Osteocyte (in vitro differentiated cells): ENCODE data around the gene PTPRN2. TPM values are rescaled to one million over a fixed set of nuclear protein-coding genes. Genes with fewer than 3 reads are reported as not detected.

ENCODE experiments used
- DNase-seq: peaks from one replicate; pipeline ENCODE4 v3.0.0; 2021; ENCODE audit warnings: mixed read lengths; ENCODE audit not compliant: unreplicated experiment; ENCODE audit errors: extremely low spot score
- H3K27ac Mint-ChIP-seq: one replicate; pipeline ENCODE4 v1.8.0; 2021; ENCODE audit warnings: mild to moderate bottlenecking, mixed read lengths; ENCODE audit not compliant: unreplicated experiment
- H3K27me3 Mint-ChIP-seq: one replicate; pipeline ENCODE4 v1.8.0; 2021; ENCODE audit warnings: mixed read lengths; ENCODE audit not compliant: unreplicated experiment
- H3K36me3 Mint-ChIP-seq: one replicate; pipeline ENCODE4 v1.8.0; 2021; ENCODE audit warnings: mixed read lengths; ENCODE audit not compliant: unreplicated experiment
- H3K4me1 Mint-ChIP-seq: one replicate; pipeline ENCODE4 v1.8.0; 2021; ENCODE audit warnings: mixed read lengths; ENCODE audit not compliant: unreplicated experiment
- H3K4me3 Mint-ChIP-seq: one replicate; pipeline ENCODE4 v1.8.0; 2021; ENCODE audit warnings: mild to moderate bottlenecking, moderate library complexity, mixed read lengths; ENCODE audit not compliant: unreplicated experiment
- H3K9me3 Mint-ChIP-seq: one replicate; pipeline ENCODE4 v1.8.0; 2021; ENCODE audit warnings: mixed read lengths; ENCODE audit not compliant: unreplicated experiment
- total RNA-seq: library from RNA; stranded (reverse); gene quantifications from 2 replicates; pipeline ENCODE4 v1.2.1, GENCODE V29; 2021
- TF ChIP-seq, protein P1 (sequence below): fragments of 200-600 bp; sonication (generic); IDR thresholded peaks from 2 replicates; pipeline ENCODE4 v1.5.0; 2021; ENCODE audit warnings: antibody characterized with exemption, mild to moderate bottlenecking, moderate library complexity

Gene PTPRN2
- total RNA-seq, 1 donor from 2014 or later, result 0.59 TPM

DNA sequence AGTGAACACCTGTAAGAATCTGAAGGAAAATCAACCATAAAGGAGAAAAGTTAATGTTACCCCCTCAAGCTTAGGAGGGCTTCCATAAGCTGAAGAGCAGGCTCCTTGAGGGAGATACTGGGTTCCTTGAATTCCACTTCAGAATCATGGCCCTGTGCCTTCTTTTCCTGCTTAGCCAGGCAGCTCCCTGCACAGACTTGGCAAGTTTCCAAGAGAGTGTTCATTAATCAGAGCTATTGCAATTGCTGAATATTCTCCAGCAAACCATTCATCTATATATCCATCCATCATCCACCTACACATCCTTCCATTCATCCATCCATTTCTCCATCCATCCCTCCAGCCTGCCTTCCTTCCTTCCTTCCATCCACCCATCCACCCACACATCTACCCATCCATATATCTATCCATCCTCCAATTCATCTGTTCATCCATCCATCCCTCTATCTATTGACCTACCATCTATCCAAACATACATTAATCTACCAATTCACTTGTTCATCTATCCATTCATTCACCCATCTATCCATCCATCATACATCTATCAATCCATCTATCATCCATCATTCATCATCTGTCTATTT is 574.4 kb downstream of the PTPRN2 start:
- Mint-ChIP-seq H3K27me3 (no peaks in the 10 kb centered on the region), H3K27ac (no peak overlapping the region), H3K4me3 (no peak overlapping the region)

DNA sequence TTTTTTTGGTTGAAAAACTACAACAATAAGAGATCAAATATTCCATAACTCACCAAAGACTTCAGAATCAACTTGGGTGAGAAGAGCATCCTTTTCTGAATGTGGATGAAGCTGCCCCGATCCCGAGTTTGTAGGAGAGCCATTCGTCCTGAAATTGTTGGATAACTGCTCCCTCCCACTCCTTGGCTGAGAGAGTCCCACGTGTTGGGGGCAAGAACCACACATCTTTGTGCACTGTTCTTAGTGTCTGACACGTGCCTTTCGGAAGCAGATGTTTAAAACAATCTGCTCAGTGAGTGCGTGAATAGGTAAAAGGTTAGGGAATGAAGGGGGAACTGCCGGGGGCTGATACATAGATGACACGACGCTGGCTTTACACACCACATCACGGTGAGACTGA is 575.7 kb downstream of the PTPRN2 start:
- H3K4me1 Mint-ChIP-seq, result no peaks in the 10 kb centered on the region
- no peaks in the 10 kb centered on the region for H3K27me3 Mint-ChIP-seq
- no peaks in the 10 kb centered on the region for H3K36me3 Mint-ChIP-seq
- TF ChIP-seq, protein P1, sequence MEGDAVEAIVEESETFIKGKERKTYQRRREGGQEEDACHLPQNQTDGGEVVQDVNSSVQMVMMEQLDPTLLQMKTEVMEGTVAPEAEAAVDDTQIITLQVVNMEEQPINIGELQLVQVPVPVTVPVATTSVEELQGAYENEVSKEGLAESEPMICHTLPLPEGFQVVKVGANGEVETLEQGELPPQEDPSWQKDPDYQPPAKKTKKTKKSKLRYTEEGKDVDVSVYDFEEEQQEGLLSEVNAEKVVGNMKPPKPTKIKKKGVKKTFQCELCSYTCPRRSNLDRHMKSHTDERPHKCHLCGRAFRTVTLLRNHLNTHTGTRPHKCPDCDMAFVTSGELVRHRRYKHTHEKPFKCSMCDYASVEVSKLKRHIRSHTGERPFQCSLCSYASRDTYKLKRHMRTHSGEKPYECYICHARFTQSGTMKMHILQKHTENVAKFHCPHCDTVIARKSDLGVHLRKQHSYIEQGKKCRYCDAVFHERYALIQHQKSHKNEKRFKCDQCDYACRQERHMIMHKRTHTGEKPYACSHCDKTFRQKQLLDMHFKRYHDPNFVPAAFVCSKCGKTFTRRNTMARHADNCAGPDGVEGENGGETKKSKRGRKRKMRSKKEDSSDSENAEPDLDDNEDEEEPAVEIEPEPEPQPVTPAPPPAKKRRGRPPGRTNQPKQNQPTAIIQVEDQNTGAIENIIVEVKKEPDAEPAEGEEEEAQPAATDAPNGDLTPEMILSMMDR, result no peak
- no peak for DNase-seq
- H3K27ac Mint-ChIP-seq, result no peak overlapping the region
- peaks cover 32% of the 10 kb centered on the region for H3K9me3 Mint-ChIP-seq
- H3K4me3 Mint-ChIP-seq, result no peak overlapping the region

More for the DNA sequence above, 574.4 kb downstream of the PTPRN2 start:
- TF ChIP-seq, protein P1, result no peak
- no peaks in the 10 kb centered on the region for H3K36me3 Mint-ChIP-seq
- H3K9me3 Mint-ChIP-seq, result peaks cover 23% of the 10 kb centered on the region
- DNase-seq, result no peak
- H3K4me1 Mint-ChIP-seq, result no peaks in the 10 kb centered on the region

DNA sequence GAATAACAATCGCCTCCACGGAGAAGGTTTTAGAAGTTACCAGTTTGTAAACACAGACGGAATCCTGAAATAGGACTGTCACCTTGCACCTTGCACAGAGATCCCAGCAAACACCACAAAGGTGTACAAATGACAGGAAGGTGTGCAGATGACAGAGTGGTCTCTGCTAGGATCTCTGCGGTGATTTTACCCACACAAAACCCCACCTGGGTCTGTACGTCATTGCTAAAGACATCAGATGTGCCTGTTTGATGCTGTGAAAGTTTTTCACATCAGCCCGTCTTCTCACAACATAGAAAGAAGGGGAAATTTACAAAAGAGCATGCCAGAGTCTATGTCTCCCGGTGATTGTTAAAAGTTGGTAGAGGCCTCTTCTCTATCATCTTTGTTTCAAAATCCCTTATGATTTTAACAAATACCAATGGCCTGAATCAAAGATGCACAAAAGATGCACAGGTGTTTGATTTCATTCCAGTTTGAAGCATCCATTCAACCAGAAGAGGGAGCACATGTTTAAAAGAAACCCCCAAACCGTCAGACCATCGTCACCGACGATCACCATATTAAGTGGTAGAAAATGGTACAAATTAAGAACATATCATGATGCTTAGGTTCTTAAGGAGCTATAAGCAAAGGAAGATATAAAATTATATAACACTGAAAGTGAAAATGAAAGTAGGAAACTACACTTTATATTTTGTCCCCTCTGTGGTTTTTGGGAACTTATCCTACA is 576.5 kb downstream of the PTPRN2 start:
- TF ChIP-seq, protein P1, result no peak
- no peaks in the 10 kb centered on the region for H3K4me1 Mint-ChIP-seq
- DNase-seq, result no peak
- H3K27ac Mint-ChIP-seq, result no peak overlapping the region
- peaks cover 33% of the 10 kb centered on the region for H3K9me3 Mint-ChIP-seq
- H3K36me3 Mint-ChIP-seq, result no peaks in the 10 kb centered on the region
- no peaks in the 10 kb centered on the region for H3K27me3 Mint-ChIP-seq
- no peak overlapping the region for H3K4me3 Mint-ChIP-seq

DNA sequence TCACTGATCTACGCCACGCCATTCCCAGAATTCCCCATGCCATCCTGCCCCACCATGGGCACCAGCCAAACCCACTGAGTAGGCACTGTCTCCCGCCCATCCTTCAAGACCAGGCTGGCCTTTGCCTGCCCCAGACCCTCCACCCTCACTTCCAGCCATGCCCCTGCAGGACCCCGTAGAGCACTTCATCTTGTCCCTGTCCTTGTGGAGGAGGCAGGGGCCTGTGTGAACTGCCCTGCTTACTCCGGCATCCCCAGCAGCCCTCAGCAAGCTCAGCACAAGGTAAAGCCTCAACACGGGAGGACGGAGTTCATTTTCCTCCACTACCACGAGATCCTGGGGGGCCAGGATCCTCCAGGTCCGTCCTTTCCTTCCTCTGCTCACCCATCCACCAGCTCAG is 577.7 kb downstream of the PTPRN2 start:
- H3K27me3 Mint-ChIP-seq, result no peaks in the 10 kb centered on the region
- peaks cover 37% of the 10 kb centered on the region for H3K9me3 Mint-ChIP-seq
- DNase-seq, result no peak
- no peaks in the 10 kb centered on the region for H3K36me3 Mint-ChIP-seq
- H3K27ac Mint-ChIP-seq, result no peak overlapping the region
- H3K4me3 Mint-ChIP-seq, result no peak overlapping the region
- TF ChIP-seq, protein P1, result no peak
- no peaks in the 10 kb centered on the region for H3K4me1 Mint-ChIP-seq

DNA sequence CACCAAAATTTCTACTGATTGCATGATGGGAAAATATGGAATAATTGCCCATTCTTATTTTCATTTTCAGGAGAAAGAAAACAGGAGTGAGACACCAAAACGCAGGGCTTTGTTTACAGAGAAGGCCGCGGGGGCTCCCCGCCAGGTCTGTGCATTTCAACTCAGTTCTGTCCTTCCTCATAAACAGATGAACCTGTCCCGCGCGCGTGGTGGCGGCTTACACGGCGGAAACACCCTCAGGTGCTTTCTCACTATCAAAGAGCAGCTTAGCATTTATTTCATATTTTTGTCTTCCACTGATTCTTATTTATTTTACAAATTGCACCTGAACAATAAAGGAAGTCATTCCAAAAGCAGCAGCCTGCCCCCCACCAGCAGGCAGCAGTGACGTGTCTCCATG is 579.4 kb downstream of the PTPRN2 start:
- H3K36me3 Mint-ChIP-seq, result no peaks in the 10 kb centered on the region
- H3K27ac Mint-ChIP-seq, result no peak overlapping the region
- H3K4me3 Mint-ChIP-seq, result no peak overlapping the region
- no peaks in the 10 kb centered on the region for H3K27me3 Mint-ChIP-seq
- no peak for DNase-seq
- no peaks in the 10 kb centered on the region for H3K4me1 Mint-ChIP-seq
- TF ChIP-seq, protein P1, result no peak
- H3K9me3 Mint-ChIP-seq, result peaks cover 37% of the 10 kb centered on the region
